Fibroblast of mammary gland (primary cell): ENCODE measurements around the gene DHRS1.

Experiments
- DNase-seq: peaks from one replicate; pipeline ENCODE4 v3.0.0-alpha.2; 2010; ENCODE audit warnings: low read depth
- H3K4me3 ChIP-seq: 2 replicates; pipeline ENCODE4 v1.5.1; 2011; ENCODE audit warnings: low read depth, mild to moderate bottlenecking, low read length, moderate library complexity; ENCODE audit not compliant: control insufficient read depth
- TF ChIP-seq, protein P1 (sequence below): conservative IDR thresholded peaks from 2 replicates; pipeline ENCODE4 v1.5.1; 2011; ENCODE audit warnings: low read depth, low read length, inconsistent platforms; ENCODE audit not compliant: control insufficient read depth, insufficient read depth

Gene DHRS1

GRCh38 chr14:24290746-24291145 is 8.8 kb downstream of the DHRS1 start:
- H3K4me3 ChIP-seq: no peak overlapping the region
- no peak for DNase-seq
- TF ChIP-seq, protein P1, sequence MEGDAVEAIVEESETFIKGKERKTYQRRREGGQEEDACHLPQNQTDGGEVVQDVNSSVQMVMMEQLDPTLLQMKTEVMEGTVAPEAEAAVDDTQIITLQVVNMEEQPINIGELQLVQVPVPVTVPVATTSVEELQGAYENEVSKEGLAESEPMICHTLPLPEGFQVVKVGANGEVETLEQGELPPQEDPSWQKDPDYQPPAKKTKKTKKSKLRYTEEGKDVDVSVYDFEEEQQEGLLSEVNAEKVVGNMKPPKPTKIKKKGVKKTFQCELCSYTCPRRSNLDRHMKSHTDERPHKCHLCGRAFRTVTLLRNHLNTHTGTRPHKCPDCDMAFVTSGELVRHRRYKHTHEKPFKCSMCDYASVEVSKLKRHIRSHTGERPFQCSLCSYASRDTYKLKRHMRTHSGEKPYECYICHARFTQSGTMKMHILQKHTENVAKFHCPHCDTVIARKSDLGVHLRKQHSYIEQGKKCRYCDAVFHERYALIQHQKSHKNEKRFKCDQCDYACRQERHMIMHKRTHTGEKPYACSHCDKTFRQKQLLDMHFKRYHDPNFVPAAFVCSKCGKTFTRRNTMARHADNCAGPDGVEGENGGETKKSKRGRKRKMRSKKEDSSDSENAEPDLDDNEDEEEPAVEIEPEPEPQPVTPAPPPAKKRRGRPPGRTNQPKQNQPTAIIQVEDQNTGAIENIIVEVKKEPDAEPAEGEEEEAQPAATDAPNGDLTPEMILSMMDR: no peak

DNA sequence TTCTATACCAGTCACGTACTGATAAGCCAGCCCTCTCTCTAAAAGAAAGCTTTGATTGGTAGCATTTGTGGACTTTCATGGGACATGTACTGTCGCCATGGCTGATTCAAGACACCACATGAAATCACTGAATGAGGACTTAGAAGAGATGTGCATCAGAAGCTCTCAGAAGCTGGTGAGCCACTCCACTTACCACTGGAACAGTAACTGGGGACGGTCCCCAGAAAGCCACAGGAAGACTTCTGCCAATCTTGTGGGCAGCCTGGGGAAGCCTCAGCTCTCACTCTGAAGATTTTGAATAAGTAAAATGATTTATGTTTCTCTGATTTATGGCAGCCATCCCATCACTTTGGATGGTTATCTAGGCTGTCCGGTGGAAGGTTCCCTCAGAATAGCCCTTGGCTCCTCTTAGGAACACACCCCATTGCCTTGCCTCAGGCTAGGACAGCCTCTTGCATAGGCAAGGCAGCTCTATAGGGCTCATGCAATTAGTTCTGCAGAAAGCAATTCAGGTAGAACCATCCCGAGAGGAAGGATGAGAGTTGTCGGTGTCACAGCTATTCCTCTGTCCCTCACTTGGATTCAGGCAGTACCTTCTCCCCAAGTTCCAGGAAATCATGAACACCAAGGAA is 9.8 kb downstream of the DHRS1 start:
- H3K4me3 ChIP-seq: no peak overlapping the region
- TF ChIP-seq, protein P1: no peak
- no peak for DNase-seq

DNA sequence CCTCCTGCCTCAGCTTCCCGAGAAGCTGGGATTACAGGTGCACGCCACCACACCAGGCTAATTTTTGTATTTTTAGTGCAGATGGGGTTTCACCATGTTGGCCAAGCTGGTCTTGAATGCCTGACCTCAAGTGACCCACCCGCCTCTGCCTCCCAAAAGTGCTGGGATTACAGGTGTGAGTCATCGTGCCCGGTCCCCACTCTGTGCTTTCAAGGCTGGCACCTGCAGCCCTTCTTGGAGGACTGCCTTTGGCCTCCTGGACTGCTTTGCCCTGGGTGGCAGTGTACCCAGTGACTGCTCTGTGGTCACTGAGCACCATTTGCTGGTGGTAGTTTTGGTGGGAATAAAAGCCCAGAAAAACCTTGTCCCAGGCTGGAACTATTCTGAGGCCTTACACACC is 12.6 kb downstream of the DHRS1 start:
- no peak overlapping the region for H3K4me3 ChIP-seq
- DNase-seq: no peak
- TF ChIP-seq, protein P1: no peak

- DNase-seq: no peak
- no peak overlapping the region for H3K4me3 ChIP-seq
- TF ChIP-seq, protein P1: no peak
Measured at GRCh38 chr14:24285351-24285750, 14.2 kb downstream of the DHRS1 start.

- DNase-seq: no peak
- H3K4me3 ChIP-seq: no peak overlapping the region
- TF ChIP-seq, protein P1: no peak
Measured at GRCh38 chr14:24284501-24285035, 15.0 kb downstream of the DHRS1 start.

- TF ChIP-seq, protein P1: no peak
- no peak for DNase-seq
- H3K4me3 ChIP-seq: no peak overlapping the region
Measured at GRCh38 chr14:24283796-24284460, 15.7 kb downstream of the DHRS1 start.

DNA sequence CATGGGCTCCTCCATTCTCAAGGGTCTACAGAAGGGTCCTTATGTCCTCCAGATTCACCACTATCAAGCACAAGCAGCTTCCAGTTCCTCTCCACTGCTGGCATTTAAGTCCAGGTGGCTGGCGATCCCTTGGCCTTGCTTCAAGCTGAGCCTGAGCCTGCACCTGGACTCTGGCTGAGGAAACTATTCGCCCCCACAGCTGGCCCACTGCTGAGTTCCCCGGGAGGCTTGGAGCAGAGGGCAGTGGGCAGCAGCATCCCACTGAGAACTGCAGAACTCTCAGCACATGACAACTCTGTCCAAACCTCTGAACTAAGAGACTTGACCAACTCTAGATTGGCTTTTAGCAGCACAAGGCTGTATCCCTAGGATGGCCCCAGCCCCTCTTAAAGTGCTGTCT is 16.8 kb downstream of the DHRS1 start:
- no peak for DNase-seq
- TF ChIP-seq, protein P1: no peak
- no peak overlapping the region for H3K4me3 ChIP-seq
